ENCODE measurements around the gene PTPRT. TPM values are rescaled to one million over a fixed set of nuclear protein-coding genes. Genes with fewer than 3 reads are reported as not detected.

Gene PTPRT
- total and polyA plus RNA-seq, 10 of the 15 experiments (the other 5 are each of a cell fraction or from before 2014, with no cell fraction given): not detected

DNA sequence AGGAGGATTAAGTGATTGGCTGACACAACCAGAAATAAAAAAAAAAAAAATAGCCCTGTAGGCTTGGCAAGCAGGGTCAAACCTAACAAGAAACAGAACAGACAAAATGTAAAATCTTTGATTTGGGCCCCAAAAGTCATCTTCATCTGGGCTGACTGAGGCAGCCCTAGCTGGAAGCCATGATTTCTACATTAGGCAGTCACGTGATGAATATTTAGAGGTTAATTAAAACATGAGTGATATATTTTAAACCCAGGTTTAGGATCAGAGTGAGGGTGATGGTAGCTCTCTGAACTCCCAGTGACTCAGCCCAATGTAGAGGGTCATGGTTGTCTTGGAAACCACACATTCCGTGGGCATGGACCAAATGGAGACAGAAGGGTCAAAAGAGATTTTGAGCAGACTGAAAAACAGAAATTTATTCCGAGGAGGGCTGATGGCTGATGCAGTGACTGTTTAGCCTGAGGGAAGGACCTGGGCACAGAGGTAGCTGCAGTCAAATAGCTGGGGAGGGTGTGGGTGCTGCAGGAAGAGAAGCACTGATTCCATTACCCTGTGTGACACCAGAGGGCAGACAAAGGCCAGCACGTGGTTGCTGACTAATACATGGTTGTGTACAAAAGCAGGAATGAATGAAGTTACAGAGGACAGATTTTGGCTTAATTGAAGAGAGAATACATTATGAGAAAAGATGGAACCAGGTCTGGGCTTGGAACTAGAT is 998.4 kb downstream of the PTPRT start:
- intact Hi-C loops (cut with micrococcal nuclease; ENCODE audit: unreplicated experiment) (loop anchor here (5.0 kb wide), 1 partner anchor 996 kb away; the partner anchor contains the start of gene PTPRT), in situ Hi-C loops (cut with MboI) (no loop called here)
- ChIA-PET RAD21 (ENCODE audit: unreplicated experiment) (no interaction called here), CTCF (no interaction called here), POLR2A (no interaction called here), SMC1A (ENCODE audit: uncharacterized antibody, unreplicated experiment) (no interaction called here)
- no peaks in the 10 kb centered on the region for H3K4me1 ChIP-seq (ENCODE audit: control insufficient read depth, insufficient read depth, low read length)
- BruUV-seq (replicated peaks): no TSS peak
- no peaks in the 10 kb centered on the region; the same call in 2 of the 3 replicates for H3K9me3 ChIP-seq (replicated peaks; ENCODE audit: control insufficient read depth, insufficient read depth, low read length)
- no peaks in the 10 kb centered on the region; a peak in 1 of 4 replicates for H3K27me3 ChIP-seq (replicated peaks in 1 of 2; ENCODE audit: control insufficient read depth in 2 of 2, insufficient read depth in 2 of 2, low read length in 1 of 2)
- ATAC-seq: no peak
- 8% methylated on average over 4 of the region's 4 CpGs for WGBS (ENCODE audit: insufficient coverage, insufficient replicate concordance, low lambda C conversion rate, missing lambda C conversion rate)
- H4K20me1 ChIP-seq (ENCODE audit: control insufficient read depth, insufficient read depth): no peaks in the 10 kb centered on the region
- H3K9ac ChIP-seq (ENCODE audit: control insufficient read depth, insufficient read depth, low read length): no peak overlapping the region
- H3K4me3 ChIP-seq: no peak overlapping the region
- no peaks in the 10 kb centered on the region for H3K79me2 ChIP-seq (ENCODE audit: control insufficient read depth, insufficient read depth, low read length)
- no peak for DNase-seq (ENCODE audit: low read depth, low spot score)
- FAIRE-seq: no peak
- no peak overlapping the region for H2AFZ ChIP-seq (ENCODE audit: control insufficient read depth, low read depth, low read length)
- TF ChIP-seq HCFC1 (IDR thresholded peaks at IDR 0.05; ENCODE audit: low read length): no peak
- TF ChIP-seq, protein P1, sequence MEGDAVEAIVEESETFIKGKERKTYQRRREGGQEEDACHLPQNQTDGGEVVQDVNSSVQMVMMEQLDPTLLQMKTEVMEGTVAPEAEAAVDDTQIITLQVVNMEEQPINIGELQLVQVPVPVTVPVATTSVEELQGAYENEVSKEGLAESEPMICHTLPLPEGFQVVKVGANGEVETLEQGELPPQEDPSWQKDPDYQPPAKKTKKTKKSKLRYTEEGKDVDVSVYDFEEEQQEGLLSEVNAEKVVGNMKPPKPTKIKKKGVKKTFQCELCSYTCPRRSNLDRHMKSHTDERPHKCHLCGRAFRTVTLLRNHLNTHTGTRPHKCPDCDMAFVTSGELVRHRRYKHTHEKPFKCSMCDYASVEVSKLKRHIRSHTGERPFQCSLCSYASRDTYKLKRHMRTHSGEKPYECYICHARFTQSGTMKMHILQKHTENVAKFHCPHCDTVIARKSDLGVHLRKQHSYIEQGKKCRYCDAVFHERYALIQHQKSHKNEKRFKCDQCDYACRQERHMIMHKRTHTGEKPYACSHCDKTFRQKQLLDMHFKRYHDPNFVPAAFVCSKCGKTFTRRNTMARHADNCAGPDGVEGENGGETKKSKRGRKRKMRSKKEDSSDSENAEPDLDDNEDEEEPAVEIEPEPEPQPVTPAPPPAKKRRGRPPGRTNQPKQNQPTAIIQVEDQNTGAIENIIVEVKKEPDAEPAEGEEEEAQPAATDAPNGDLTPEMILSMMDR (IDR thresholded peaks at IDR 0.05 in 2 of 3, conservative IDR thresholded peaks at IDR 0.05 in 1 of 3; ENCODE audit: control insufficient read depth in 2 of 3, extremely low read depth in 1 of 3, insufficient read depth in 1 of 3, low read depth in 3 of 3, low read length in 3 of 3): peak in 2 of 3 experiments; percentile 10 to 24; a peak in 2 of 6 replicates
- TF ChIP-seq EZH2 (IDR thresholded peaks at IDR 0.05; ENCODE audit: borderline replicate concordance, control insufficient read depth, low read depth, low read length): no peak
- TF ChIP-seq SRF (IDR thresholded peaks at IDR 0.05; ENCODE audit: low read depth in 2 of 2, low read length in 2 of 2): no peak
- TF ChIP-seq ZNF24 (IDR thresholded peaks at IDR 0.05): 0 out of 2 replicates have a peak, but pooled peaks have one; percentile 32
- TF ChIP-seq WRNIP1 (IDR thresholded peaks at IDR 0.05; ENCODE audit: borderline replicate concordance, low read depth, low read length): no peak
- 0 out of 2 replicates have a peak, but pooled peaks have one; percentile 12 for TF ChIP-seq RAD21 (IDR thresholded peaks at IDR 0.05; ENCODE audit: insufficient read depth, low read depth, low read length)
- H3K4me2 ChIP-seq (ENCODE audit: control insufficient read depth, insufficient read depth): no peak overlapping the region
- H3K27ac ChIP-seq (ENCODE audit: control insufficient read depth, insufficient read depth): no peak overlapping the region
- H3K36me3 ChIP-seq (ENCODE audit: control insufficient read depth in 2 of 2, insufficient read depth in 2 of 2, low read length in 1 of 2): no peaks in the 10 kb centered on the region
